ENCODE results near the gene PPP1R7.

DNA sequence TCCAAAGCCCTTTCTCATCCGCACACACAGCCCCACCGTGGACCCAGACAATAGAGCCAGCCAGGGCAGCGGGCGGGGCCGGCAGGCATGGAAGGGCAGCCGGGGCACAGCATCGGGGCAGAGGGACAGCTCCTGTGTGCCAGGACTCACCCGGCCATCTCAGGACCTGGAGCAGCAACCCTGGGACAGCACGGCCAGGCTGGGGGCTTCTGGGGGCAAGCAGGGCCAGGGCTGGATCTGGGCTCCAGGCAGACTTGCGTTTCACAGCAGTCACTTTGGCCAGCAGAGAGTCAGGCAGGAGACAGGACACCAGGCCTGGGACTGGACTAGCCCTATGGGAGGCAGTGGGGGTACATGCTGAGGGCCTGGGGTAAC, 53.7 kb downstream of the PPP1R7 start:
- TF ChIP-seq EZH2phosphoT487 (IDR thresholded peaks at IDR 0.05; ENCODE audit: insufficient read depth, low read depth) (no peak), EZH2 (IDR thresholded peaks at IDR 0.05; ENCODE audit: insufficient read depth, poor library complexity, severe bottlenecking) (no peak)

All from GM23248 (cell line).